ENCODE data around the gene FAM111B.
"Not testable (repeated sequence)": the region's sequence is repeated elsewhere in the genome, so short reads cannot be mapped to it uniquely, and the experiment has no call there.

FAM111B gene

GRCh38 chr11:59102259-59102765, 4.7 kb upstream of the FAM111B start:
- DNase-seq: peak; percentile 38

GRCh38 chr11:59107721-59108120, 684 bp downstream of the FAM111B start:
- DNase-seq: not testable (repeated sequence)

- DNase-seq: peak; percentile 23
Observed at GRCh38 chr11:59112494-59112893, 5.5 kb downstream of the FAM111B start.

- no peak for DNase-seq
Observed at GRCh38 chr11:59114344-59114743, 7.3 kb downstream of the FAM111B start.

- no peak for DNase-seq
Observed at GRCh38 chr11:59115553-59115952, 8.5 kb downstream of the FAM111B start.

GRCh38 chr11:59117774-59118173, 10.7 kb downstream of the FAM111B start:
- DNase-seq: no peak

- no peak for DNase-seq
Observed at GRCh38 chr11:59119826-59120225, 12.8 kb downstream of the FAM111B start.

- DNase-seq: peak; percentile 73
Observed at GRCh38 chr11:59135648-59136461, 28.8 kb downstream of the FAM111B start.

GRCh38 chr11:59136551-59136950, 29.5 kb downstream of the FAM111B start:
- DNase-seq: not testable (repeated sequence)

- DNase-seq: no peak
Observed at GRCh38 chr11:59137190-59137589, 30.2 kb downstream of the FAM111B start.

- DNase-seq: no peak
Observed at GRCh38 chr11:59138643-59139042, 31.6 kb downstream of the FAM111B start.

GRCh38 chr11:59141191-59141590, 34.2 kb downstream of the FAM111B start:
- no peak for DNase-seq

GRCh38 chr11:59141673-59142460, 34.8 kb downstream of the FAM111B start:
- peak; percentile 62 for DNase-seq

GRCh38 chr11:59142530-59143507, 35.8 kb downstream of the FAM111B start, which contains the start of gene FAM111A:
TSS of gene FAM111A (plus strand) at chr11:59142856. CDS start at chr11:59148873, 6,017 bp downstream.
- peak; percentile 87 for DNase-seq

- DNase-seq: no peak
Observed at GRCh38 chr11:59144096-59144495, 37.1 kb downstream of the FAM111B start.

- DNase-seq: peak; percentile 84
Observed at GRCh38 chr11:59144579-59145345, 37.7 kb downstream of the FAM111B start.

- DNase-seq: peak; percentile 47
Observed at GRCh38 chr11:59145534-59145933, 38.5 kb downstream of the FAM111B start.

- DNase-seq: no peak
Observed at GRCh38 chr11:59151761-59152160, 44.7 kb downstream of the FAM111B start.

GRCh38 chr11:59152312-59152951, 45.4 kb downstream of the FAM111B start:
- no peak for DNase-seq

GRCh38 chr11:59154610-59155009, 47.6 kb downstream of the FAM111B start:
- no peak for DNase-seq

- DNase-seq: no peak
Observed at GRCh38 chr11:59157433-59157832, 50.4 kb downstream of the FAM111B start.

Measured in fibroblast of upper back skin (primary cell).